Thymus (tissue), 11 donors: ENCODE measurements around the gene FHL5. TPM values are rescaled to one million over a fixed set of nuclear protein-coding genes. Genes with fewer than 3 reads are reported as not detected.

Experiments
- DNase-seq, 9 donors: peaks; one replicate each; pipeline ENCODE4 v3.0.0-alpha.2; 2013; ENCODE audit warnings: low spot score in 9 of 9, low read depth in 6 of 9, missing footprints in 1 of 9
- H3K27ac ChIP-seq, 2 donors: one replicate each; pipeline ENCODE4 v1.5.1; 2013; ENCODE audit warnings: control low read depth in 1 of 2, low read depth in 1 of 2, low read length in 1 of 2, mild to moderate bottlenecking in 1 of 2, moderate library complexity in 1 of 2
- H3K27me3 ChIP-seq, 2 donors: one replicate each; pipeline ENCODE4 v1.5.1; 2013; ENCODE audit warnings: low read length in 1 of 2; ENCODE audit not compliant: control insufficient read depth in 2 of 2, insufficient read depth in 1 of 2
- H3K36me3 ChIP-seq, 2 donors: one replicate each; pipeline ENCODE4 v1.5.1; 2013; ENCODE audit warnings: low read length in 1 of 2, mild to moderate bottlenecking in 1 of 2, moderate library complexity in 1 of 2; ENCODE audit not compliant: control insufficient read depth in 2 of 2, insufficient read depth in 2 of 2
- H3K4me1 ChIP-seq, 2 donors: one replicate each; pipeline ENCODE4 v1.5.1; 2013; ENCODE audit warnings: low read length in 2 of 2; ENCODE audit not compliant: control insufficient read depth in 2 of 2, insufficient read depth in 2 of 2
- H3K4me3 ChIP-seq, 2 donors: one replicate each; pipeline ENCODE4 v1.5.1; 2013; ENCODE audit warnings: low read length in 2 of 2, control low read depth in 1 of 2, mild to moderate bottlenecking in 1 of 2
- H3K9me3 ChIP-seq, 2 donors: one replicate each; pipeline ENCODE4 v1.5.1; 2013; ENCODE audit warnings: low read length in 1 of 2, mild to moderate bottlenecking in 1 of 2; ENCODE audit not compliant: control insufficient read depth in 2 of 2, insufficient read depth in 1 of 2
- WGBS: extraction: QIAGEN DNeasy Blood & Tissue Kit; methylation state at CpG from one replicate; pipeline ENCODE4 v1.1.7; 2013; 5-methylcytosine and 5-hydroxymethylcytosine counted together
- polyA plus RNA-seq: library from polyadenylated mRNA; stranded (reverse); fragments of 200-250 nt; gene quantifications from one replicate; pipeline ENCODE4 v1.2.3, GENCODE V29; 2013
- total RNA-seq: library from RNA; stranded (reverse); fragments of 120-200 nt; gene quantifications from one replicate; pipeline ENCODE4 v1.2.4, GENCODE V29; 2013
- donor health status: healthy.

The FHL5 gene
- total and polyA plus RNA-seq, 2 donors = 0.19 to 15.8 TPM

GRCh38 chr6:96657344-96657743 is 94.4 kb downstream of the FHL5 start:
- no peaks in the 10 kb centered on the region for H3K9me3 ChIP-seq
- H3K36me3 ChIP-seq = no peaks in the 10 kb centered on the region
- WGBS = 82% methylated on average over 5 of the region's 5 CpGs
- H3K4me1 ChIP-seq = no peaks in the 10 kb centered on the region
- no peaks in the 10 kb centered on the region for H3K27me3 ChIP-seq
- H3K27ac ChIP-seq = no peak overlapping the region
- H3K4me3 ChIP-seq = no peak overlapping the region
- no peak for DNase-seq

- Histone ChIP-seq H3K9me3 (no peaks in the 10 kb centered on the region), H3K27ac (no peak overlapping the region), H3K4me1 (no peaks in the 10 kb centered on the region), H3K36me3 (no peaks in the 10 kb centered on the region), H3K27me3 (no peaks in the 10 kb centered on the region), H3K4me3 (no peak overlapping the region)
- DNase-seq = no peak
- 88% methylated on average over 4 of the region's 4 CpGs for WGBS
Measured at GRCh38 chr6:96659084-96659845, 96.3 kb downstream of the FHL5 start.

Other genes starting within 250 kb of the FHL5 start
- gene UFL1, start 41.3 kb upstream of the FHL5 start, total RNA-seq = 26.7 TPM
- 24.6 TPM for gene UFL1, start 41.3 kb upstream of the FHL5 start, polyA plus RNA-seq